ENCODE results near the gene DGLUCY.
A peak's percentile ranks its signal among the peaks of the same experiment; 100 is the strongest.
"Not testable (repeated sequence)": the region's sequence is repeated elsewhere in the genome, so short reads cannot be mapped to it uniquely, and the experiment has no call there.

DGLUCY gene

GRCh38 chr14:91264151-91265150, 150.6 kb downstream of the DGLUCY start:
- peak in 1 of 2 experiments; percentile 36 for DNase-seq

GRCh38 chr14:91265404-91265803, 151.5 kb downstream of the DGLUCY start:
- no peak for DNase-seq

- DNase-seq, result not testable (repeated sequence)
These were observed 152.4 kb downstream of the DGLUCY start for GRCh38 chr14:91266276-91266675.

GRCh38 chr14:91267965-91268437, 154.1 kb downstream of the DGLUCY start:
- DNase-seq, result no peak

GRCh38 chr14:91269076-91269991, 155.5 kb downstream of the DGLUCY start:
- DNase-seq, result no peak

- DNase-seq, result no peak
These were observed 156.3 kb downstream of the DGLUCY start for GRCh38 chr14:91270188-91270587.

GRCh38 chr14:91270619-91271018, 156.7 kb downstream of the DGLUCY start:
- no peak for DNase-seq

- no peak for DNase-seq
These were observed 157.8 kb downstream of the DGLUCY start for GRCh38 chr14:91271639-91272038.

- no peak for DNase-seq
These were observed 158.7 kb downstream of the DGLUCY start for GRCh38 chr14:91272341-91273272.

GRCh38 chr14:91273273-91273884, 159.5 kb downstream of the DGLUCY start:
- no peak for DNase-seq

- DNase-seq, result no peak
These were observed 160.0 kb downstream of the DGLUCY start for GRCh38 chr14:91273885-91274273.

- no peak for DNase-seq
These were observed 160.9 kb downstream of the DGLUCY start for GRCh38 chr14:91274796-91275195.

All from activated CD4-positive, alpha-beta T cell treated with anti-CD3 and anti-CD28 coated beads, Interleukin-2, amount 50 U/mL, for 48 hours (primary cell).